NCI-H187 treated with DMSO at 0.1 percent for 48 hours (cell line): ENCODE measurements around the gene PRR29.
A peak's percentile ranks its signal among the peaks of the same experiment; 100 is the strongest.
"Not testable (repeated sequence)": the region's sequence is repeated elsewhere in the genome, so short reads cannot be mapped to it uniquely, and the experiment has no call there.

Experiments used
- DNase-seq: peaks from one replicate; lab custom pipeline; 2025; lab: John Stamatoyannopoulos, UW

The PRR29 gene

DNA sequence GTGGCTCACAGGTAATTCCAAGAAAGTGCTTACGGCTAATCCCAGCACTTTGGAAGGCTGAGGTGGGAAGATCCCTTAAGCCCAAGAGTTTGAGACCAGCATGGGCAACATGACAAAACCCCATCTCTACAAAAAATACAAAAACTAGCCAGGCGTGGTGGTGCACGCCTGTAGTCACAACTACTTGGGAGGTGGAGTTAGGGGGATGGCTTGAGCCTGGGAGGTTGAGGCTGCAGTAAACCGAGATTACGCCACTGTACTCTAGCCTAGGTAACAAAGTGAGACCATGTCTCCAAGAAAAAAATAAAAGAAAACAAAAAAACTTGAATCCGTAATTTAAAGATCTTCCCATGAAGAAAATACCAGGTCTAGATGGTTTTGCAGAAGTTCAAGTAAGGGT, 17.3 kb downstream of the PRR29 start:
- no peak for DNase-seq

DNA sequence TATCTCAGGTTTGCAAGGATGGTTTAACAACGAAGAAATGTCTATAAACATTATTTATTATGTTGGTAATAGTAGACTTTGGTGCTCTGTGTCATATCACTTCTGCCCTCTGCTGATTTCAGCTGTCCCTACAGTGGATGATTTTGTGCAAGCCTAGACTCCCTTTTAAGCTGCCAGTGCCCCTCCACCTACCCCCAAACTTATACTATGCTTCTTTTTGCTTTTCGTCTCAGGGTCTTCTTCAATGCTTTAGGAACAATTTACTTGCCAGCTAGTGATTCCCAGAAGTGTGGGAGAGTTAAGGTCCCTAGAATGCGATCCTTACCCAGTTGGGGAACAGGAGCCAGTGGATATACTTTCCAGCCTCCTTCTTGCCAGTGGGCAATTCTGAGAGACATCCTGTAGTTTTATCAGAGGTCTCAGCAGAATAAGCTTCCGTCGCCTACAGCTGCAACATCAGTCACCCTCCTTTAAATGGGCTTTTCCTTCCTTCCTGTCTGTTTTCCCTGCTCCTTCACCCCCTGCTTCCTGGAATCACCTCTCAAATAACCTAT, 18.2 kb downstream of the PRR29 start:
- no peak for DNase-seq

DNA sequence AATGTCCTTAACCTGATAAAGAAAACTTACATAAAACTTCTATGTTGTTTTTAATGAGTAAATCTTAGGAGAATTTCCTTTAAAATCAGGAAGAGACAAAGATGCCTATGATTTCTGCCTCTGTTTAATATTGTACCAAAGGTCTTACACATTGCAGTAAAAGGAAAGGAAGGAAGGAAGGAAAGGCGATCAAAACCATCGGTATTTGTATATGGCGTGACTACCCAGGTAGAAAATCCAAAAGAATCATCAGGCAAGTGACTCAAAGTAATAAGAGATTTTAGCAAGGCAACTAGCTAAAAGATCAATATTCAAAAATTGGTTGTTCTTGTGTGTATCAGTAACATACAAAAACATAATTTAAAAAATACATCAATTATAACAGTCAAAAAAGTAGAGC, 18.8 kb downstream of the PRR29 start:
- DNase-seq, result no peak

DNA sequence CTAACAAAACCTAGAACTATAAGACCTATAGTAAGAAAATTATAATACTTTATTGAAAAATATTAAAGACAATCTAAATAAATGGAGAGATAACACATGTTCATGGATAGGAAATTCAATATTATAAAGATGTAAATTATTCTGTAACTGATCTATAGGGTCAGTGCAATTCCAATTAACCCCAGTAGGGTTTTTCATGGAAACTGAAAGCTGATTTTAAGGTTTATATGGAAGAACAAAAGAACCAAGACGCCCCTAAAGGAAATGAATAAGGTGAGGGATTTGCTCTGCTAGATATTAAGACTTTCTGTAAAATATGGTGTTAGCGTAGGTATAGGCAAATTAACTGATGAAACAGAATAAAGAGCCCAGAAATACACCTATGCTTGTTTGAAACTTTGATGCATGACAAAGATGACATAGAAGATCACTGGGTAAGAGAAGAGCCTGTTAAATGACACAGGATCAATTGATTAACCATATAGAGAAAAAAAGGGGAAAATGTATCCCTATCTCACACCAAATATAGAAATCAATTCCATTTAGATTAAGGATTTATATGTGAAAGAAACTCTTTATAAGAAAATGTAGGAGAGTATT, 19.3 kb downstream of the PRR29 start:
- no peak for DNase-seq

DNA sequence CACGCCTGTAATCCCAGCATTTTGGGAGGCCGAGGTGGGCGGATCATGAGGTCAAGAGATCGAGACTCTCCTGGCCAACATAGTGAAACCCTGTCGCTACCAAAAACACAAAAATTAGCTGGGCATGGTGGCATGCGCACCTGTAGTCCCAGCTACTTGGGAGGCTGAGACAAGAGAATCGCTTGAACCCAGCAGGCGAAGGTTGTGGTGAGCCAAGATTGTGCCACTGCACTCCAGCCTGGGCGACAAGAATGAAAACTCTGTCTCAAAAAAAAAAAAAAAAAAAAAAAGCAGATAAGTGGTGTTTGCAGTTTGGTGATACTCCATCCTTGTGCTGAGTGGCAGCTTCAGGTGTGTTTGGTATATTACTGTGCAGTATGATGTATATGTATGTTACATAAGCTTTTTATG, 21.4 kb downstream of the PRR29 start:
- not testable (repeated sequence) for DNase-seq

DNA sequence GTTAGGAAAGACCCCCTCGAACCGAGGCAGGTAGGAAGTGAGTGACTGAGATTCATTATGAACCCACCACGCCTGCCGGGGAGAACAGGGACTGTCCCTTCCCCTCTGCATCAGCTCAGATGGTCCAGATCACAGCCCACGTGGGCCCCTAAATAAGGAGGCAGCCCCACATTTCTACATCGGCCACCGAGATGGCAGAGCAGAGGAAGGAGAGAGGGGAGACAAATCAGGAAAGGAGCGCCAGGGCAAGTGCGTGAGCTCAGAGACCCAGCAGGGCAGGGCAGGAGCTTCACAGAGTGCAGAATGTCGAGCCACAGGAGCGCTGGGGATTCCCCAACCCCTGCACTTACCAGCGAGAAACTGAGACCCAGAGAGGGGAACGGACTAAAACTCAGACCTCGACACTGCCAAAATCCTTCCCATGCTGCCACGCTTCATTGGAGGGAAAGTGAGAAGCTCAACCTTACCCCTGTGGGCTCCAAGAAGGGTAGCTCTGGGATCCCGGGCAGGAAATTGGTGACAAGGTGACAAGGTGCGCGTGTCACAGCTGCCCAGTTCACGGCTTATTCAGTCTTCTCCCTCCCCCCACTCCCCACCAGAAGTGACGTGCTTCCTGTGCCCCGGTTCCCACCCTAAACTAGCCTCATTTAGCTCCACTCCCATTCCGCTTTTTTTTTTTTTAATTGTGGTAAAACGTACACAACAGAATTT, 22.1 kb downstream of the PRR29 start, which contains the start of gene ICAM2:
Gene ICAM2, minus strand, starts transcription at position 578 of the 711 bp plus-strand sequence. CDS start 13,942 bp downstream, outside the sequence.
- DNase-seq, result no peak

DNA sequence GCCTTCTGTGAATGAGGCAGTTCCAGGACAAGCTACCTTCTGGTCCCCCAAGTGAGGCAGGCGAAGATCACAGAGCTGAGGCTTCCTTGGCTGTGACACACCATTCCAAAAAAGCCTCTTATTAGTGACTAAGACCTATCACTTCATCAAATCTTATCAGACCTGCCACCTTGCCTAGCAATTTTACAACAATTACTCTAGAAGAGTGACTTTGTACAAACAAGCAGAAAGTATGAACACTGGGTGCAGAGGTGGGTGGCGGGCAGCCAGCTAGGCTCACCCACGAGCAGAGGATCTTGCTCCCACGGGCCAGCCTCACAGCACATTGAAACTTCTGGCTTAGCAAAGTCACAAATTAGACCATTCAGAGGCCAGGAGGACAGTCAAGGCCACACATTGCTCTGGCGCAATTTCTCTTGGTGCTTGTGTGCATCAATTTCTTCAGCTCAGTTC, 24.5 kb downstream of the PRR29 start:
- DNase-seq, result no peak

DNA sequence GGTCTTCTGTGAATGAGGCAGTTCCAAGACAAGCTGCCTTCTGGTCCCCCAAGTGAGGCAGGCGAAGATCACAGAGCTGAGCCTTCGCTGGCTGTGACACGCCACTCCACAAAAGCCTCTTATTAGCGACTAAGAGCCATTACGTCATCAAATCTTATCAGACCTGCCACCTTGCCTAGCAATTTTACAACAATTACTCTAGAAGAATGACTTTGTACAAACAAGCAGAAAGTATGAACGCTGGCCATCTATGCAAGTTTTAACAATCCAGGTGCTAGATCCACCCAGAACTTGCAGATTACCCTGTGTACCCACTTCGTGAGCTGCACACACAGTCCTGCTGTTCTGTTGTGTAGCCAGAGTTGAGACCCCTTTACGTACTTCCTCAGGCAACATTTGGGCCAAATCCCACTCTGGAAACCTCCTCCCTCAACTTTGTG, 26.1 kb downstream of the PRR29 start:
- DNase-seq, result no peak

DNA sequence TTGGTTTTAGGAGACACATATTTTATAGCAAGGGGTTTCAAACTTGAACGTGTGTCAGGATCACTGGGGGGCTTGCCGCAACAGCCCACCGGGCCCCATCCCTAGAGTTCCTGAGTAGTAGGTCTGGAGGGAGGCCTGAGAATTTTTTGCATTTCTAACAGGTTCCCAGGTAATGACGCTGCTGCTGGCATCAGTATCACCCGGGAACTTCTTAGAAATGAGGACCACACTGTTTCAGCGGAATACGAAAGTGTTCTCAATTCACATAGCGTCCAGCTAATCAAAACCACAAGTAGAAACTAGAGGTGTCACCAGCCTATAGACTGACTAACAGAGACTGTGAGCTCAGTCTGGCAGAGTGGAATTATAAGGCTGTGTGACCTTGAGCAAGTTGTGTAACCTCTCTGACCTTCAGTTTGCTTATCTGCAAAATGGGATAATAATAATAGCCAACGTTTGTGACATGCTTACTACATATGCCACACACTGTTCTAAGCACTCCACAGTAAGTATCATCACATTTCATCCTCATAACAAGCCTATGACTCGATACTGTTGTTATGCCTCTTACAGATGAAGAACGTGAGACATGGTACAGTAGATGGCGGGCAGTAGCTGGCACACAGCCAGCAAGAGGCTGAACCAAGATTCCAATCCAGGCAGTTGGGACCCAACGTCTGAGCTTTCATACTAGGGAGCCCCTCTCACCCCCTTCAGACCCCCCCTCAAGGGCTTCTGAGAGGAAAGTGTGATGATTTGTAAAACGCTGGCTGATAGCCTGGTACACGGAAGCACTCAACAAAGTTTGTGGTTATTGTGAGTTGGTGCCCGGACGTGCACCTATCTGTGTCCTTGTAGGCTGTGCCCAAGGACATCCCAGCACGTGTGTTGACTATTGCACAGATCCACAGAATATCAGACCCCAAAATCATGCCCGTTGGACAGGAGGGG, 26.9 kb downstream of the PRR29 start:
- no peak for DNase-seq

DNA sequence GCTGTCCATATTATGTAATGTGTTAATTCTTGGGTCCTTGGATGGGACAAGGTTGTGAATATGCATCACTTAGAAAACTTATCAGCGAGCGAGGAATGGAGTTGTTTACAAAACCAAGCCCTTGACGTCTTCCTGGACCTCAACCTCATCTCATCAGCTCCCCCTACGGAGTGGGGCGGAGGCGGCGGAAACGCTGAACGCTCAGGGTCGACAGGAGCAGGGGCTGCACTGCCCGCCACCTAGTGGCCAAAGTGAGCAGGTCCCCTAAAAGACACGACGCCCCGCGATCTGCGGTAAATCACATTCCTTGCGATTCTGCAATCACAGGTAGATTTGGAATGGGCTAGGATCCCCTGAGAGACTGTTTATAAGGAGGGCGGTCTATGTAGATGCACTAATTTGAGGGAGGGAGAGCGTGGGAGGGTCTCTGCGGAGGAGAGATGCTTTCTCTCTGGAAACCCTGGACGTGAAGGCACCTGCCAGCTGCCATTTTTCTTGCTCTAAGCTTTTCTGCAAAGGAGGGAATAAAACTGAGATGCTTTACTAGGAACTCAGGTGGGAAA, 27.7 kb downstream of the PRR29 start:
- DNase-seq, result peak; percentile 10

DNA sequence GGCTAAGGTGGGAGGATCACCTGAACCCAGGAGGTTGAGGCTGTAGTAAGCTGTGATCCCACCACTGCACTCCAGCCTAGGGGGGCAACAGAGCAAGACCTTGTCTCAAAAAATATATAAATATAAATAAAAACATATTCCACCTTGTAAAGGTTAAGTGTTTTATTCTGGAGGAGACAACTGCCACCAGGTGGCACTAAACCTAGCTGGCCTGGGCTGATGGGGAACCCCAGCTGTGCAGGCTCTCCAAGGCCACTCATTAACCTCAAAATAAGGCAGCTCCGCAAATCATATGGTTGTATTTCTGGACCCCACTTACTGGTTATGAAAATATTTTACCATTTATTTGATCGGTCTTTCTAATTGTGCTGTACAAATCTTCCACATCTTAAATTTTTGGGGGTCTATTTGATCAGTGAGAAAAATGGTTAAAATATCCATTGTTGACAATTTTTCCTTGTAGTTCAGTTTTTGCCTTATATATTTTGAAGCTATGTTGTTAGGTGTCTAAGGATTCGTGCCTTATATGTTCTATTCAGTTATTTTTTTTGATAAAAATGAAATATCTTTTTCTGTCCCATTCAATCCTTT, 30.8 kb downstream of the PRR29 start:
- no peak for DNase-seq

DNA sequence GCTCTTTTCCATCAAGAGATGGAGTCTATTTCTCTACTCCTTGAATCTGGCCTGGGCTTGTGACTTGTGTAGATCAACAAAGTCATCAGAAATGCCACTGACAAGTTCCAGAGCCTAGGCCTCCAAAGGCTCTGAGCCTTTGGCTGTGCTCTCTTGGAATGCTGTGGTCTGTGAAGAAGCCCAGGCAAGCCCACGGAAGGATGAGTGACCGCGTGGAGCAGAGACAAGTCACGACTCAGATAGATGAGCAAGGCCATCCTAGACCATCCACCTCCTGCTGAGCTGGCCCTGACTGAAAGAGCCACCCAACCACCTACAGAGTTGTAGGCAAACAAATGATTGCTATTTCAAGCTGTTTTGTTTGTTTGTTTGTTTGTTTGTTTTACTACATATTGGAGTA, 33.9 kb downstream of the PRR29 start:
- DNase-seq, result no peak

DNA sequence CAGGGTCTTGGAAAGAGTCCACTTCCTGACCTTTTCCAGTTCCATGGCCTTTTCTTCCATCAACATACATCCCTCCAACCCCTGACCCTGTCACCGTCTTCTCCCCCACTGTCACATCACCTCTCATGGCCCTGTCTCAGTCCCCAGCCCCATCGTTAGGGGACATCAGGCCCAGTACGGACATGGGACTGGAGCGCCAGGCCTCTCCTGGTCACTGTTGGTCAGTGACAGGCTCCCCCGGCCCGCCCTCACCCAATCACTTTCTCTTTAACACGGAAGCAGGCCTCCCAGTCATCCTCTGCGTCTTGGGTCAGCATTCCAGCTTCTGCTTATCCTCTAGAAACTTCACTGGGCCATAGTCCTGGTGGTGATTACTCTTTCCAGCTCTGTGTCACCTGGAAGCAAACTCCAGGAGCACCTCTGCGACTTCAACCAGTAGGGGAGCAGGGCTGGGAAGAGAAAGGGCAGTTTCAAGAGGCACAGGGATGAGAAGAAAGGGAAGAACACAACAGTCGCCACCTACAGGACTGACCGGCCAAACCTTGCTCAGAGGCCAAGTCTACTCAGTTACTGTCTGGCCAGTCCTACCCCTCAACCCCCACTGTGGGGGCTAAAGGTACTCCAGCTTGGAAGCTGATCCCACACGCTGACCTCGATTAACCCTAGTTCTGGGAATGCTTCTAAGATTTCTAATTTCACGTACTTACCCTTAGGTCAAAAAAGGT, 38.2 kb downstream of the PRR29 start:
- no peak for DNase-seq

DNA sequence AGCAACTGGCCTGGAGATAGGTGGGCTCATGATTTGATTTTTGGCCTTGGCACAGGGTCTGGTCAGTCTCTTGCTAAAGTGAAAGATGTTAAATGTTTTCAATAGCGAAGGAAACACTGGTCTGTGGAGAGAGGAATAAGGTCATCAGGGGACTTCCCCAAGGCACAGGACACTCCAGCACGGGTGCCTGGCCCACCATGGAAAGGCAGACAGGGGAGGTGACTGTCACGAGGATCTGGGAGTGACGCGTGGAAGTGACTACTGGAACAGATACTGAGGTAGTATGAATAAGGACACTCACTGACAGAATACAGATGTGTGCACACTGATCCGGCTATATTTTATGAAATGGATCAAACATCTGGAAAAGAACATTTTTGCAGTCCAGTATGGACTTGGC, 39.0 kb downstream of the PRR29 start:
- no peak for DNase-seq

DNA sequence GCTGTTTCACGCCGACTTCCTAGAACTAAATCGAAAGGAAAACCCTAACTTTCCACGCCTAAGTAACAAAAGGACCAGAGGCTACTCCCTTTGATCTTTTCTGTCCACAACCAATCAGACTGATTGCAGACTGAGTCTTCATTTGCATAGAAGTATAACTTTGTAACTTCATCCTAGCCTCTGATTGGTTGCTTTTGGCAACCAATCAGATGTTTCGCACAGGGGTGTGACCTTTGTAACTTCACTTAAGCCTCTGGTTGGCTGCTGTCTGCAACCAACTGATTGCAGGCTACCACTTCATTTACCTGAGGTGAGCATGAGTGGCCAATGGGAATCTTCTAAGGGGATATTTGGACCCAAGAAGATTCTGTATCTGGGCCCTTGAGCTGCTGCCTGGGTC, 39.7 kb downstream of the PRR29 start:
- no peak for DNase-seq

DNA sequence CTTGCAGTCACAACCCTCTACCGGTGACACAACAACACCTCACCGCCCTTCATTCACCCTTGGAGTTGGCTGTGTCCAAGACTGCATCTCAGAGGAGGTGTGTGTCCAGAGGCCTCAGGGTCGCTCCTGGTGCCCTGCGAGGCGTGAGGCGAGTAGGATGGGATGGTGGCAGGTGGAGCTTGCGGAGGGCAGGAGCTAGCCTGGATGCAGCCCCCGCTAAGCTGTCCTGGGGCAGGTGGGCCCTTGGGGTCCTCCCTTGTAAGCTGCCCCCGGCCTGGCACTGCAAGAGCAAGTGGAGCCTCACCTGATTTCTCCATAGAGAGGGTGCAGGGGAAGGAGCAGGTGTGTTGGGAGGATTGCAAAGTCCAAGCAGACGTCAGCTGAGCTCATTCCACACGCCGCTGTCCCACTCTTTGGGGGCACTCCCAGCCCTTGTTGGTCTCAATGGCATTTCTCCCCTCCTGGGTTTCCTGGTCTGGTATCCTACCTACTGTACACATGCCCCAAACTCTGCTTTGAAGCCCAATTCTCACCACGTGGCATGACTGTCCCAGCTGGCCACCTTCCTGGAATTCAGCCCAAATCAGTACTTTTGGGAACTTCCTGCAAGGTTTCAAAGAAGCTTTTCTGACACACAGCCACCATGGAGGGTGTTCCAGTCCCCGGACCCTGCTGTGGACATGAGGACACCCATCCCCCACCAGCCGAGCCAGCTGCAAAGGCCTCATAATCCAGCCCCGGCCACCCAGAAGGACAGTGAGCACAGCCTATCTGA, 40.4 kb downstream of the PRR29 start:
- no peak for DNase-seq

DNA sequence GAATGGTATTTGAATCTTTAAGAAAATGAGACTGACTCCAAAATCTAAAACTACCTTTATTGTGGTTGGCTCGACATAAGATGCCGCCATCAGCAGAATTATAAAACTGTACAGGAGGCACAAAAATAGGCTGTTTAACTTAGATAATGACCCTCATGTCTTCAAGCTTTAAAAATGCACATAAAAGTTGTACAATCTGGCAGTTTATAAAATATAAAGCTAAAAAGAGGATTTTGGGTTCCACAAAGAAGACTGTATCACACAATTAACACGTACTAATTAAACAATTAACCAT, 40.9 kb downstream of the PRR29 start:
- no peak for DNase-seq

DNA sequence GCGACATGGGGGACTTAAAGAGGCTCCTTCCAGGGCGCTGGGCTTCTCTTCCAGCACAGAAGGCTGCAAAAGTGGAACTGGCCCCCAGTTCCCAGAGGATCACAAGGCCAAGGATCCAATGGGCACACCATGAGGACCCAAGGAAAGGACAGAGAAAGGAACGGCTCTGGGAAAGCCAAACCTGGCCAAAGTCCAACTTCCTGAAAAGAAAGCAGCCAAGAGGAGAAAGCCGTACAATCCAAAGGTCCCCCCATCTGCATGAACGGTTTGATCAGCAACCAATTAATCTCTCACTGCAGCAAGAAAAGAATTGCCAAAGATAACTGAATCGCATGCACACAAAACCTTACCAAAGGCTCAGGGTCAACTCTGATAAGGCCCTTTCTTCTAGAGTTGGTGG, 42.1 kb downstream of the PRR29 start:
- DNase-seq, result no peak

DNA sequence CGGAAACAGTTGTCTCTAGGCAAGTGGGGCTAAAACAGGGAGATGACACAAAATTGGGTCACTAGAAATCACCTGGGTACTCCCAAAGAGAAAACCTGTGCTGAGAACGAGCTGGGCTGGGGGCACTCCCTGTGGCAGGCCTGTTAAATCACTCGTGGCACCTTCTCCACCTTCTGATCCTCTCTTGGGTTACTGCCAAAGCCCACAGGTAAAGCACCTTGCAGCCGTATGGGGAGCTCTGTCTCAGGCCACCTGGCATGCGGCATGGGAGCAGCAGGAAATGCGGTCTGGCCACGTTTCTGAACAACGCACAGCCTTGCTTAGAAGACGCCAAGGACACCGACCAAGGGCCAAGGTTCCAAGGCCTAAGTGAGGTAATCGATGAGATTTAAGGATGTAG, 43.8 kb downstream of the PRR29 start:
- no peak for DNase-seq
